VCaP (cell line): Measurements from ENCODE around the gene PHGDH.

ENCODE experiments used
- H3K27ac ChIP-seq: fragments of 450-650 bp; 2 replicates; pipeline ENCODE4 v1.5.1; 2017
- TF ChIP-seq, protein P1 (sequence below): fragments of 450-650 bp; conservative IDR thresholded peaks from 2 replicates; pipeline ENCODE4 v1.5.1; 2017; ENCODE audit warnings: mild to moderate bottlenecking, moderate library complexity

The PHGDH gene

DNA sequence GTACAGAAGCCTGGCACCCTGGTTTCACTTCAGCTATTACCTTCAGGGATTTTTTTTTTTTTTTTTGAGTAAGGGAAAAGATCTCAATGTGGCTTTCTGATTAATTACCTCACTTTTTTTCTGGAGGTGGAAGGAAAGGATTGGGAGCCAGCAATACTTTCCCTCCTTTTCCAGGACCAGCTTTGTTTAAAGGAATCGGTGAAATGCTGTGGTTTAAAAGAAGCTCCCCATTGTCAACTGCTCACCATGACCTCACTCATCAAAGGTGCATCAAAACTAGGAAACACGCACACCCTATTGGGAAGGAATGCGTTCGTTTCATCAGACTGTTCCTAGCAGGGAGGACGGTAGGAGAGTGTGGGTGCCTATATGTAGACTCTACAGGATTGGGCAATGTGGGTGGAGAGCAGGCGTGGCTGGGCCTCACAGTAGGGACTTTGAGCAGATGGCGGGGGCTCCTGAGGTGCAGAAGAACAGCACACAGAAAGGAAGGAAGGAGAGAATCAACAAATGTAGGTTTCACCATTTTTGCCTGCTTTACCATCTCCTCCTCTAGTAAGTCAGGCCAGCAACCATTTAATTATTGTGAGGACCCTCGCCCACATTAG is 13.0 kb downstream of the PHGDH start:
- TF ChIP-seq, protein P1, sequence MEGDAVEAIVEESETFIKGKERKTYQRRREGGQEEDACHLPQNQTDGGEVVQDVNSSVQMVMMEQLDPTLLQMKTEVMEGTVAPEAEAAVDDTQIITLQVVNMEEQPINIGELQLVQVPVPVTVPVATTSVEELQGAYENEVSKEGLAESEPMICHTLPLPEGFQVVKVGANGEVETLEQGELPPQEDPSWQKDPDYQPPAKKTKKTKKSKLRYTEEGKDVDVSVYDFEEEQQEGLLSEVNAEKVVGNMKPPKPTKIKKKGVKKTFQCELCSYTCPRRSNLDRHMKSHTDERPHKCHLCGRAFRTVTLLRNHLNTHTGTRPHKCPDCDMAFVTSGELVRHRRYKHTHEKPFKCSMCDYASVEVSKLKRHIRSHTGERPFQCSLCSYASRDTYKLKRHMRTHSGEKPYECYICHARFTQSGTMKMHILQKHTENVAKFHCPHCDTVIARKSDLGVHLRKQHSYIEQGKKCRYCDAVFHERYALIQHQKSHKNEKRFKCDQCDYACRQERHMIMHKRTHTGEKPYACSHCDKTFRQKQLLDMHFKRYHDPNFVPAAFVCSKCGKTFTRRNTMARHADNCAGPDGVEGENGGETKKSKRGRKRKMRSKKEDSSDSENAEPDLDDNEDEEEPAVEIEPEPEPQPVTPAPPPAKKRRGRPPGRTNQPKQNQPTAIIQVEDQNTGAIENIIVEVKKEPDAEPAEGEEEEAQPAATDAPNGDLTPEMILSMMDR: no peak
- H3K27ac ChIP-seq: no peak overlapping the region

GRCh38 chr1:119725626-119726025 is 13.9 kb downstream of the PHGDH start:
- TF ChIP-seq, protein P1: no peak
- H3K27ac ChIP-seq: no peak overlapping the region

- H3K27ac ChIP-seq: no peak overlapping the region
- TF ChIP-seq, protein P1: no peak
These were observed 16.3 kb downstream of the PHGDH start for GRCh38 chr1:119727991-119728390.

GRCh38 chr1:119729044-119729443 is 17.3 kb downstream of the PHGDH start:
- H3K27ac ChIP-seq: no peak overlapping the region
- TF ChIP-seq, protein P1: no peak

- TF ChIP-seq, protein P1: no peak
- no peak overlapping the region for H3K27ac ChIP-seq
These were observed 19.3 kb downstream of the PHGDH start for GRCh38 chr1:119731060-119731459.

DNA sequence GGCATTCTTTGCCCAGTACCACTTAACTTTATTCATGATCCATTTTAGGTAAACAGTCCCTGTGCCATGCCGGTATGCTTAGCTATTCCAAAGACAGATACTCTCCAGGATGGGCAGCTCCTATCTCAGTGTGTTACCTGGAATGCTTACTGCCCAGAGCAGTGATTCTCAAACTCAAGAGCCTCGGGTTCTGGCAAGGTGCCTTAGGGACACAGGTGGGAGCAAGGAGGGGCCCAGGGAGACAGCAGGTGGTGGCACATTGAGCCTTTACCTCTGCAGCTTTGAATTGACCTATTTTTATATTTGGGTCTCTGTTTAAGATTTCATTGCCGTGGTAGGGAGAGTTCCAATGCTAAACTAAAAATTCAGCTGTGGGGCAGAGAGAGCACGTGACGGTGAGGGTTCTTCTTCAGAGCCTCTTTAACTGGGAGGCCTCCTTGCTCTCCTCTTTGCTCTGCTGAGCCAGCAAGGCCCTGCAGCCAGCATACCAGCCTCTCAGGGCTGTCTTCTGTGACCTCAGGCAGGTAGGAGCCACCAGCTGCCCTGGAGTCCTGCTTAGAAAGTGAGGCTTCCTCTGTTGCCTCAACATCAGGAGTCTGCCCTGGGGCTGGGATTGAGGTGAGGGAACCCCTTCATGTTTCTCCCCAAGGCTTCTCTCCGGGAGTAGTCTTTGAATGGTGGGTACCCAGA is 20.2 kb downstream of the PHGDH start:
- TF ChIP-seq, protein P1: no peak
- no peak overlapping the region for H3K27ac ChIP-seq

- H3K27ac ChIP-seq: no peak overlapping the region
- TF ChIP-seq, protein P1: no peak
These were observed 20.9 kb downstream of the PHGDH start for GRCh38 chr1:119732465-119733168.
